HG03442 (cell line): ENCODE measurements around the gene ROPN1B.

Experiments used
- ATAC-seq: cut with Tn5 transposase; IDR thresholded peaks from one replicate; pipeline ENCODE4 v1.9.1; 2021; ENCODE audit warnings: mild to moderate bottlenecking, moderate library complexity; ENCODE audit not compliant: unreplicated experiment

The ROPN1B gene

GRCh38 chr3:126026761-126027160 lies 57.8 kb downstream of the ROPN1B start:
- ATAC-seq = no peak

GRCh38 chr3:126028096-126028495 lies 59.1 kb downstream of the ROPN1B start:
- no peak for ATAC-seq

- no peak for ATAC-seq
Observed at GRCh38 chr3:126029241-126029640, 60.3 kb downstream of the ROPN1B start.

GRCh38 chr3:126030455-126030854 lies 61.5 kb downstream of the ROPN1B start:
- no peak for ATAC-seq

- no peak for ATAC-seq
Observed at GRCh38 chr3:126031981-126032471, 63.0 kb downstream of the ROPN1B start.
